SU-DHL-6 (cell line): Measurements from ENCODE around the gene TSPAN18.
A peak's percentile ranks its signal among the peaks of the same experiment; 100 is the strongest.

Source experiments
- H2AFZ ChIP-seq: fragments of 200-600 bp; sonication (generic); 2 replicates; pipeline ENCODE4 v1.6.1; 2014; ENCODE audit warnings: low read depth, mild to moderate bottlenecking, moderate library complexity, mixed read lengths, antibody characterized with exemption, low read length; ENCODE audit not compliant: severe bottlenecking
- H3F3A ChIP-seq: fragments of 200-600 bp; shearing (Covaris generic); 2 replicates; pipeline ENCODE4 v1.6.0; 2016; ENCODE audit warnings: antibody characterized with exemption, mild to moderate bottlenecking; ENCODE audit not compliant: insufficient read depth
- H3K27ac ChIP-seq: fragments of 200-600 bp; sonication (generic); 2 replicates; pipeline ENCODE4 v1.5.1; 2016; ENCODE audit warnings: low read depth, mild to moderate bottlenecking, low read length, moderate library complexity, mixed read lengths
- H3K27me3 ChIP-seq: fragments of 200-600 bp; sonication (generic), shearing (Covaris generic); 2 replicates; pipeline ENCODE4 v1.6.0; 2014; ENCODE audit warnings: mild to moderate bottlenecking, low read length
- H3K36me3 ChIP-seq: fragments of 200-600 bp; sonication (generic); 2 replicates; pipeline ENCODE4 v1.6.1; 2014; ENCODE audit warnings: mild to moderate bottlenecking, low read length, mixed read lengths
- H3K4me2 ChIP-seq: fragments of 300-600, 200-600 bp; shearing (Covaris generic), sonication (generic); 2 replicates; pipeline ENCODE4 v1.6.0; 2014; ENCODE audit warnings: low read length, low read depth, mild to moderate bottlenecking; ENCODE audit not compliant: poor library complexity, severe bottlenecking
- H3K4me3 ChIP-seq: fragments of 200-600 bp; sonication (generic); 2 replicates; pipeline ENCODE4 v1.5.1; 2014; ENCODE audit warnings: antibody characterized with exemption, low read length, mild to moderate bottlenecking, mixed read lengths; ENCODE audit not compliant: insufficient read depth, poor library complexity, severe bottlenecking
- H3K79me2 ChIP-seq: fragments of 200-600 bp; sonication (generic); 2 replicates; pipeline ENCODE4 v1.6.1; 2014; ENCODE audit warnings: mild to moderate bottlenecking, low read length, moderate library complexity; ENCODE audit not compliant: insufficient read depth
- H3K9ac ChIP-seq: fragments of 200-600 bp; sonication (generic); 2 replicates; pipeline ENCODE4 v1.7.0; 2014; ENCODE audit warnings: mild to moderate bottlenecking, low read length
- H3K9me2 ChIP-seq: fragments of 200-600 bp; sonication (generic); replicated peaks from 2 replicates; pipeline ENCODE4 v1.6.1; 2014; ENCODE audit warnings: low read length; ENCODE audit not compliant: insufficient read depth
- H3K9me3 ChIP-seq: fragments of 200-600 bp; sonication (generic); 2 replicates; pipeline ENCODE4 v1.6.1; 2014; ENCODE audit warnings: low read length, mixed read lengths; ENCODE audit not compliant: insufficient read depth
- H4K20me1 ChIP-seq: fragments of 200-600 bp; sonication (generic); 2 replicates; pipeline ENCODE4 v1.6.1; 2014; ENCODE audit warnings: low read depth, mild to moderate bottlenecking, antibody characterized with exemption, low read length, moderate library complexity, mixed read lengths
- CTCF ChIP-seq: fragments of 200-600 bp; sonication (generic); IDR thresholded peaks from one replicate; pipeline ENCODE4 v1.5.1; 2017; ENCODE audit warnings: antibody characterized with exemption, mild to moderate bottlenecking, low read length, moderate library complexity; ENCODE audit not compliant: insufficient read depth, poor library complexity, severe bottlenecking
- EZH2phosphoT487 ChIP-seq: fragments of 200-600 bp; sonication (generic), shearing (Covaris generic); conservative IDR thresholded peaks from 2 replicates; pipeline ENCODE4 v1.6.1; 2018; ENCODE audit warnings: mild to moderate bottlenecking, antibody characterized with exemption, low read length, moderate library complexity, mixed read lengths

Gene TSPAN18

DNA sequence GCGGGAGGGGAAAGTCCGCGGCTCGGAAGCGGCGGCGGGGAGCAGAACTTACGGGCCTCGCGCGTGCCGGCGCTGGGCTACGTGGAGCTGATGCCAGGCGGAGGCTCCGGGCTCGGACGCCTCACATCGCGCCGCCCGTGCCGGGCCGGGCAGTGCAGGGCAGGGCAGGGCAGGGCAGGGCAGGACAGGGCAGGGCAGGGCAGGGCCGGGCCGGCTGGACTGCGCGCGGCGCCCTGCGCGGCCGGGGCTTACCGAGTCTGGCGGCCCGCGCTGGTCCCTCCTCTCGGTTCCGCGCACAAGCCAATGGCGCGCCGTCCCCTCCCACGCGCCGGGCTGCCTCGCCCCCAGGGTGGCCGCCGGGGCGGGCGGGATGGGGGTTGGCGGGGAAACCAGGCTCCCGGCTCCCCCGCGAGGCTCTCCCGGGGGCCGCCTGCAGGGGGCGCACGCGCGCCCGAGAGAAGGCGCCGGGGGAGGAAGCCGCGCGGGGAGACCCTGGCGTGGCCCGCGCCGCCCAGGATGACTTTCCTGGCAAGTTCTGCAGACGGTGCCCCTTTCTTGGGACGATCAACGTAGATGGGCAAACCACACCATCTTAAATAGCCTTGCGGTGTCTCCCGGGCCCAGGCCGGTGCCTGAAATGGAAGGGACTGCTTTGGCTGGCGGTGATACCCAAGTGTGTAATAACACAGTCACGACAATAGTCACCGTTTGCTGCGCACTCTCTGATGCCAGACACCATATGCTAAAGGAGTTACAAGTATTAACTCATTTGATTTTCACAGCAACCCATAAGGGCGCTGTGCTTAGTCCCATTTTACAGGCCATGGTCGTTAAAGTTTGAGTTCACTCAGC, 224.1 kb downstream of the TSPAN18 start, which contains the start of gene TP53I11:
Gene TP53I11 (minus strand): TSS at position 259 of the 852 bp plus-strand sequence. CDS start 12,548 bp downstream, outside the sequence.
- H3K4me3 ChIP-seq: no peak within 1 kb of the TSS
- H2AFZ ChIP-seq: no peak within 1 kb of the TSS
- no peaks in the 10 kb centered on the region for H3K9me2 ChIP-seq
- TF ChIP-seq EZH2phosphoT487 (no peak), CTCF (peak; percentile 50)
- no peaks in the 10 kb centered on the region for H3F3A ChIP-seq
- H3K9ac ChIP-seq: peak within 1 kb of the TSS; percentile 14; the same call in 1 of the 2 replicates
- no peaks in the 10 kb centered on the region for H3K9me3 ChIP-seq
- no peaks in the 10 kb centered on the region for H3K79me2 ChIP-seq
- no peaks in the 10 kb centered on the region for H3K36me3 ChIP-seq
- H3K4me2 ChIP-seq: peak within 1 kb of the TSS; percentile 41
- H3K27ac ChIP-seq: no peak within 1 kb of the TSS
- H4K20me1 ChIP-seq: no peaks in the 10 kb centered on the region
- no peaks in the 10 kb centered on the region for H3K27me3 ChIP-seq

DNA sequence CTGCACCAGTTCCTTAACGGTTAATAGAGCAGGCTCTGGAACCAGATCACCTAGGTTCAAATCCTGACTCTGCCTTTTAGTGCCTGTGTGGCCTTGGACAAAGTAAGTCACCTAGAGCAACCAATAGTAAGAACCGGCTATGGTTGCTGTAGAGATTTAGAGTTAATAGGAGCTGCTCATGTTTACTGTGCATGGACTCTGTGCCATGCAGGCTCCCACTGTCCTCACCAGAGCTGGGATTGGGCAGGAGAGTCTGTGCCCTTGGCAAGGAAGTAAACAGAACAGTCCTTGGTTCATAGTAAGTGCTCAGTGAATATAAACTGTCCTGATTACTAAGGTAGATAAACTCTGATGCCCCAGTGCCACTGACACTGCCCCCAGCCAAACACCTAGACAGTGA, 225.3 kb downstream of the TSPAN18 start:
- Histone ChIP-seq H3K27me3 (no peaks in the 10 kb centered on the region), H3K27ac (no peak overlapping the region), H3K36me3 (no peaks in the 10 kb centered on the region), H3K9me3 (no peaks in the 10 kb centered on the region), H3K79me2 (no peaks in the 10 kb centered on the region), H3K9me2 (no peaks in the 10 kb centered on the region), H3K4me2 (no peak overlapping the region), H4K20me1 (no peaks in the 10 kb centered on the region), H3K9ac (no peak overlapping the region), H3K4me3 (no peak overlapping the region), H2AFZ (no peak overlapping the region), H3F3A (no peaks in the 10 kb centered on the region)
- TF ChIP-seq EZH2phosphoT487 (no peak), CTCF (no peak)

DNA sequence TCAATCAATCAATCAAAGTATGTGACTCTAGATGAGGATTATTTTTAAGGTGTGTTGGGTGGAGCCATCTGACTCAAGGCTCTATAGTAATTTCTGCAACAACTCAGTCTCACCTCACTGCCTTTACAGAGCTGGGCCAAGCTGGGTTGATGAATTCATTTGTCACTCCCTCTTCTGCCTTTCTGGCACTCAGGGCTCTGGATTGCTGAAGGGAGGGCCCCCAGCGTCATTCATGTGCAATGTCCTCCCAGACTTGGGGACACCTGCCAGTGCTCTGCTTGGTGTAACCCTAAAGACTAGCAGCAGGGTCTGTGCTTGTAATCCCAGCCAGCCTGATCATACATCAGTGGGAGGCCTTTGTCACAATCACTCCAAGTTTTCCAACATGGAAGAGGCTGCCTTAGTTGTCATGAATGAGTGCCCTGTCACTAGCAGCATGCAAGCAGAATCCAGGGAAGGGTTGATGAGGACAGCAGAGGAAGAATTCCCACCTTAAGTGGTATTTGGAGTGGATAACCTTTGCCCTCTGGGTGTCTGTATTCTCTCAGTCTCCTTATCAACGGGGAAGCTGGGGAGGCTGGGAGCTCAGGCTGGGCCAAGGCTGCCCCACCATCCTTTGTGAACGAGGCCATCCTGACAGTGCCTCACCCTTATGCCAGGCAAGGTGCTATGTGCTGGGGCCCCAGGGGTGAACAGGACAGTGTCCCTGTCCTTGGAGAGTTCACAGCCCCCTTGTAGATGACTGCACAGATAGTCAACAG, 225.9 kb downstream of the TSPAN18 start:
- Histone ChIP-seq H3F3A (no peaks in the 10 kb centered on the region), H4K20me1 (no peaks in the 10 kb centered on the region), H3K79me2 (no peaks in the 10 kb centered on the region), H3K4me2 (no peak overlapping the region), H3K4me3 (no peak overlapping the region), H3K27me3 (no peaks in the 10 kb centered on the region), H3K9me2 (no peaks in the 10 kb centered on the region), H3K9me3 (no peaks in the 10 kb centered on the region), H3K9ac (no peak overlapping the region), H3K36me3 (no peaks in the 10 kb centered on the region), H2AFZ (no peak overlapping the region), H3K27ac (no peak overlapping the region)
- TF ChIP-seq EZH2phosphoT487 (no peak), CTCF (no peak)
